ENCODE results near the gene CDK5RAP1.

Gene CDK5RAP1

DNA sequence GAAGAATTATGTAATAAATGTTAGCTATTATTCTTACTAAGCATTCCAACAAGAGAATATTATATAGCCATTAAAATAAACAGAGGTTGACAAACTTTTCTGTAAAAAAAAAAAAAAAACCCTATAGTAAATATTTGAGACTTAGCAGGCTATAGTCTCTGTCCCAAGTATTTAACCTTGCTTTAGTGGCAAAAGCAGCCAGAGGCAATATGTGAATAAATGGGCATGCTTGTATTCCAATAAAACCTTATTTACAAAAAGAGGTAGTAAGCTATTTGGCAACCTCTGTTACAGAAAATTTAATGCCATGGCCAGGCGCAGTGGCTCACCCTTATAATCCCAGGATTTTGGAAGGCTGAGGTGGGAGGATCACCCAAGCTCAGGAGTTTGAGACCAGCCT is 14.6 kb downstream of the CDK5RAP1 start:
- DNase-seq (ENCODE audit: low read depth in 2 of 2) = no peak

DNA sequence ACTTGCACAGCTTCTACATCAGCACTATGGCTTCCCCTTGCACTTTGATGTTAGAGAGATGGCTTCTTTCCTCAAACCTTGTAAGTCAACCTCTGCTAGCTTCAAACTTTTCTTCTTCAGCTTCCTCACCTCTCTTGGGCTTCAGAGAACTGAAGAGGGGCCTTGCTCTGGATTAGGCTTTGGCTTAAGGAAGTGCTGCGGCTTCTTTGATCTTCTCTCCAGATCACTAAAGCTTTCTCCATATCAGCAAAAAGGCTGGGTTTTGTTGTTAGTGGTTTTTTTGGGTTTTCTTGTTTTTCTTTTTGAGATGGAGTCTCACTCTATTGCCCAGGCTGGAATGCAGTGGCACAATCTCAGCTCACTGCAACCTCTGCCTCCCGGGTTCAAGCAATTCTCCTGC is 24.0 kb downstream of the CDK5RAP1 start:
- DNase-seq (ENCODE audit: low read depth in 2 of 2) = no peak

GRCh38 chr20:33373735-33374605 is 27.3 kb downstream of the CDK5RAP1 start:
- no peak for DNase-seq (ENCODE audit: low read depth in 2 of 2)

DNA sequence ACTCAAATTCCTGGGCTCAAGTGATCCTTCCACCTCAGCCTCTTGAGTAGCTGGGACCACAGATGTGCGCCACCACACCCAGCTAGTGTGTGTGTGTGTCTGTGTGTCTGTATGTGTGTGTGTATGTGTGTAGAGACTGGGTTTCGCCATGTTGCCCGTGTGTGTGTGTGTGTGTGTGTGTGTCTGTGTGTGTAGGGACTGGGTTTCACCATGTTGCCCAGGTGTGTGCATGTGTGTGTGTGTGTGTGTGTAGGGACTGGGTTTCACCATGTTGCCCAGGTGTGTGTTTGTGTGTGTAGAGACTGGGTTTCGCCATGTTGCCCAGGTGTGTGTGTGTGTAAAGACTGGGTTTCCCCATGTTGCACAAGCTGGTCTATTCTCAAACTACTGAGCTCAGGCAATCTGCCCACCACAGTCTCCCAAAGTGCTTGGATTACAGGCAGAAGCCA is 28.3 kb downstream of the CDK5RAP1 start:
- DNase-seq (ENCODE audit: low read depth in 2 of 2) = no peak

DNA sequence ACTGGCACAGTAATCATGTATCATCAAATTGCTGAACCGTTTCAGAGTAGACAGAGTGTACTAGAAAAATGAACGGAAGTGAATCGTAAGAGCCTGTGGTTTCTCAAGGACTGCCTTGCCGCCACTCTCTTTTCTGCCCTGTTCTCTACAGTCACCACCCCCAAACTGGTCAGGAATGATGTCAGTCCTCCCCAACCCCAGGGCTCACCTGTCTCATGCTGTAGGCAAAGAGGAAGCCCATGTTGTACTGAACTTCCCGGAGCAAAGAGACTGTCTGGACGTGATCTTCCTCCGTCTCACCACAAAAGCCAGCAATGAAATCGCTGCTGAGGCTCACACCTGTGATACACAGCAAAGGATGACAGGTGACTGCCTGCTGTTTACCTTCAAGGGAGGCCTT is 31.0 kb downstream of the CDK5RAP1 start:
- peak; percentile 1 to 6 for DNase-seq (ENCODE audit: low read depth in 2 of 2)

- DNase-seq (ENCODE audit: low read depth in 2 of 2) = no peak
Measured at GRCh38 chr20:33362898-33363297, 38.4 kb downstream of the CDK5RAP1 start.

DNA sequence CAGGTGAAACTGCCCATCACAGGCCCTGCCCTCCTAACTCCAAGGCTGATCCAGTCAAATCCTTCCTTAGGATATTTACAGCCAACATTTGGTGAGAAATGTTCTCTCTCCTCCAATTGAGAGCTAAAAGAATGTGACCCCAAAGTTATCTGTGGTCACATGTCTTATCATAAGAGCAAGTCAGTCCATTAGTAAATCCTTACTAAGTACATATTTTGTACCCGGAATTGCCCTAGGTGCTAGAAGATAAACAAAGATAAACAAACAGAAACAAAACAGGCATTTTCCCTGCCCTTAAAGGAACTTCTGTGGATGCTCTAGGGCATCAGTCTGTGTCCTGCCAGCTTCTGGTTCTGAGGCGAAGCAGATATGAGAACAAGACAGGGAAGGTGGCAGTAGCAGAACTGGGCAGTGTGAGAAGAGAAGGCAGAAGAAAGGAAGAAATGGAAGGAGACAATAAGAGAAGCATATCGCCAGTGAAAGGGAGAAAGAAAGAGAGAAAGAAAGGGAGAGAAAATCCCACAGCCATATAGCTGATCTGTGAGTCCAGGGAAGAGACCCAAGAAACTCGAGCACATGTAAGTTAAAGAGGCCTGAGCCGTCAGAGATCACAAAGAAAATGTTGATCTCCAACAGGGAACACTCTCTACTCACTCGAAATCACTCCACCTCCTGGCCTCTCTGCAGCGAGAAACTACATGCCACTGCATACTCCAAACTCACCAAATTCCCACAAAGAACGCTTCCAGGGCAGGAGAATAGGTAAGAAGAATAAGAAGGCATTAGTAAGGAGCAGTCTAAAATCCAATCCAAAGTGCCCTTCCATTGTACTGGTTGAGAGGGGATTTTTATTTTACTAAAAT is 41.7 kb downstream of the CDK5RAP1 start:
- DNase-seq (ENCODE audit: low read depth in 2 of 2) = no peak

GRCh38 chr20:33353013-33353402 is 48.3 kb downstream of the CDK5RAP1 start:
- DNase-seq (ENCODE audit: low read depth in 2 of 2) = no peak

DNA sequence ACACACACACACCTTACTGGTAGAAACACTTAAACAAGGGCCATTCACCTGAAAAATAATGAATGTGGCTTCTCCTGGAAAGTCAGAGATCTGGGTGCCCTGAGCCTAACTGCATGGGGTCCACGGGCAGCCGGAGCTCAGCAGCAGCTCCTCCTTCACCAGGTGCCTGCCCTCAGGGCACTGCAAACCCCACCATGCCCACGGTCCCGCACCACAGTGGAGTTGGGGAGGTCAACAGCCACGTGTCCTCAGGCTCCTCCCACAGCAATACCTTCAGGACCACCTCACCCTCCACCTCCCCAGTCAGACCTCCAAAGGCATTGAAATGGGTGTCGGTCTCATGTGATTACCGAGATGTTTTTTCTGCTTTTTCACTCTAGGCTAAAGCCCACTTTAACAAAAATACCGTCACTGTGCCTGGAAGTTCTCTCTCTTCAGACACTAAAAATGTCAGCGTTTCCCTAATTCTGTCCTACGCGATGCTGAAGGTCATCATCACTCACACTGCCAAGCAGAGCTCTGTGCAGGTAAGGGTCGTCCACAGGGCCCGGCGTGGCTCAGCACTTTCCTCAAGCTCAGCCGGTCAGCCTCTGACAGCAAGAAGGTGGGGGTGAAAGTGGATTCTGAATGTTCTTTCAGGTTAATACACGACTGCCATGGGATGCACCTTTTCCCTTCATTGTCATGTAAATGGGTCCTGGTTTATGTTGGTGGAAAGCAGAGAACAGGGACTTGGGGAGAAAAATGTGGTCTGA is 48.9 kb downstream of the CDK5RAP1 start:
- DNase-seq (ENCODE audit: low read depth in 2 of 2) = no peak

- no peak for DNase-seq (ENCODE audit: low read depth in 2 of 2)
Measured at GRCh38 chr20:33351696-33352095, 49.6 kb downstream of the CDK5RAP1 start.

GRCh38 chr20:33349493-33349892 is 51.8 kb downstream of the CDK5RAP1 start:
- DNase-seq (ENCODE audit: low read depth in 2 of 2) = no peak

DNA sequence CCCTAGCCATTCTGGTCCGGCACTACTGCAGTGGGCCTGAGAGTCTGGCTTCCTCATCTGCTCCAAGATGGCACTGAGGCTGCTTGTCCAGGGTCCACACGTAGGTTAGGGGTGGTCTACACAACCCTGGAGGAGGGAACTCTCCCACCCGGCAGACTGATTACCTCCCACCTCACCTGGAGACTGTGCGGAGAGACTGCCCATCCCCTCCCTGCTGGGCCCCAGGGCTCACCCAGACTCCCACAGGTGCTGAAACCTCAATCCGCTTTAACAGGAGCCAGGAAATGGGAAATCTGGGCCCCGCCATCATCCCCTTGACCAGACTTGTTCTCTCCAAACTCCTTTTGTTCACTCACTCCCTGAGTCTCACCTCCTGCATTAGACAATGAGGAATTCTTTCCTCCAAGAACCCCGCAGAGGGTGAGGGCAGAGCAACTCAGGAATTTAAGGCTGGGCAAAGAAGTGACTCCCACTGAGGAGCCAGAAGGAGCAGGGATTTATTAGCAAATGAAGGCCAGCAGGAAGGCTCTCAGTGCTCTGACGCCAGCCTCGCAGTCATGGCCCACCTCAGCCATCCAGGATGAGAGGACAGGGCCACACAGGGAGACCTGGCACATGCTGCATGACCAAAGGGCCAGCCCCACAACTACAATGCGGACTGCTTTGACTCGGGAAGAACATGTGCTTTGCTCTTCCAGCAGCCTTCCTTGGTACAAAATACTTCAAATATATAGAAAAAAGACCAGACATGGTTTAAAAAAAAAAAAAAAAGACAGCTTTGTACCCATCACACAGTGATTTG is 53.0 kb downstream of the CDK5RAP1 start:
- no peak for DNase-seq (ENCODE audit: low read depth in 2 of 2)

DNA sequence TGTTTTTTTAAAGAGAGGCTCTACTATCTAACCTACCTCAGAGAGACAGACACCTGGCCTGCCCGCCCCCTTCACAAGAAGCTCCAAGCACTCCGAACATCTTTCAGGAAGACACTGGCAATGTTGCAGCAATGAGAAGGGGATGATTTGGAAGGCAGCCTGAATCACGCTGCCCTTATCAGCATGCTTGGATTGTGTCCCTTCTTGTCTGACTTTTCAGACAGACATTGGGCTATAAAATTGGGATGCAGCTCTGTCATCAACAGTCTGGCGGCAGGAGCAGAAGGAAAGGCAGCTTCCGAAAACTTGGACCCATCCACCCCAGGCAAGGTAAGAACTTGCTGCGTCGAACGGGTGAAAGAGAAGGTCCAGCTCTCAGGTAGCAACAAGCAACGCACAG is 56.0 kb downstream of the CDK5RAP1 start:
- DNase-seq (ENCODE audit: low read depth in 2 of 2) = no peak

- no peak for DNase-seq (ENCODE audit: low read depth in 2 of 2)
Measured at GRCh38 chr20:33343521-33343920, 57.8 kb downstream of the CDK5RAP1 start.

GRCh38 chr20:33339515-33340058 is 61.7 kb downstream of the CDK5RAP1 start:
- DNase-seq (ENCODE audit: low read depth in 2 of 2) = no peak

DNA sequence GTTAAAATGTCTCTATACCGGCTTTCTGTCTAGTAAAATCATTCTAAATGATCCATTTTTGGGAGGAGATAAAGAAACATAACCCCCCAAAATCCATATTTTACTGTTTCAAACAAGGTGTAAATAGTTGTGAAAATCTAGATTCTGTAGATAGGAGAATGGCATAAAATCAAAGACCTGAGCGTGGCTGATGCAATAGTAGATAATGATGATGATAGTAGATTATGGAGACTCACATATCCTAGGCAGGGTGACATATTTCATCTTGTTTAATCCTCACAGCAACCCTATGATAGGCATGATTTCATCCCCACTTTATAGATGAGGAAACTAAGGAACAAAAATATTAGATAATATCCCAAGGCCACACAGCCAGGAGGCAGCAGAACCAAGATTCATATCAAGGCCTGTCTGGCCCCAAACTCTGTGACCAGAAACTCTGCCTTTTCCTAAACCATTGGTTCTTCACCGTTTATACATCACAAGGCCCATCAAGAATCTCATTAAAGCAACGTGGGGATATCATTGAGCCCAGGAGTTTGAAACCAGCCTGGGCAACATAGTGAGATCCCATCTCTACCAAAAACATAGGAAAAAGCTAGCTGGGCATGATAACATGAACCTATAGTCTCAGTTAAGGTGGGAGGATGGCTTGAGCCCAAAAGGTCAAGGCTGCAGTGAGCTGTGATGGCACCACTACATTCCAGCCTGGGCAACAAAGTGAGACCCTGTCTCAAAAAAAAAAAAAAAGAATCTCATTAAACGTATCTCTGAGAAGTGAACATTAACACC is 62.7 kb downstream of the CDK5RAP1 start:
- DNase-seq (ENCODE audit: low read depth in 2 of 2) = no peak

DNA sequence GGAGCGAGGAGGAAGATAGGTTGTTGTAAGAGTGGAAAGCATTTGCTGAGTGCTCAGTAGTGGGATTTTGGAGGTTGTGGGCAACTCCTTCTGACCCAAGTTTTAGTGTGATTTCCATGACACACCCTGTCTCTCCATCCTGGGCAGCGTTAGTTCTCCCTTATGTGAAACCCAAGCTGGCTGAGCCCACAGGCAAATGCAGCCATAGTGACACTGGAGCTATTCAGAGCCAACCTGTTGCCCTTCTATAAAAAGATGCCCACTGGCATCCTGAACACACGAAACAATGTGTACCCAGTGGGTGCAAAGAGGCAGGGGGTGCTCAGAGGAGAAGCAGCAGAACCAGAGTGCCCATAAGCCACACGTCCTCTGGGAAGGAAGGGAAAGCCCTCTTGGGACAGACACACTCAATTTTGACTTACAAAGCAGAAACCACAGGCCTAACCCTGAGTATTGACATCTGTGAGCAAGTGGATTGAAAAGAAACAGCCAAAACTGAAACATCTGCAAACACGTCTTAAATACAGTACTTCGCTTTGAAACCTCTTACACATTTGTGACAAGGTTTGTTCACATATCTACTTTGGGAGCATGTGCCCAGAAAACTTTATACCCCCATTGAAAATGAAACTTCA is 63.7 kb downstream of the CDK5RAP1 start:
- no peak for DNase-seq (ENCODE audit: low read depth in 2 of 2)

DNA sequence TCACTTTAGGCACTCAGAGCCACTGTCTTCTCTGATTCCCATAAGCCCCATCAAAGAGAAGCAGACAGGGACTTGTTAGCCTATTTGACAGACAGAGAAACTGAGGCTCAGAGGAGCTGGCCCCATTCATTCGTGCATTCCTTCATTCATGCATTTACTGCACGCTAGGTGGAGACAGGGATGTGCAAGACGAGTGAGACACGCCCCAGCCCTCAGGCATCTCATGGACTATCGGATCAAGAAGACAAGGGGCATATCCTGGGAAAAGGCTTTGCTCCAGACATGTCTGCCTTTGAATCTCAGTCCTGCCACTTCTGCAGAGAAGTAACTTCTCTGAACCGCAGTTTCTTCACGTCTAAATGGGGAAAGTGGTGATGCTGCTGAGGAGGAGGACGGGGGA is 64.2 kb downstream of the CDK5RAP1 start:
- DNase-seq (ENCODE audit: low read depth in 2 of 2) = no peak

DNA sequence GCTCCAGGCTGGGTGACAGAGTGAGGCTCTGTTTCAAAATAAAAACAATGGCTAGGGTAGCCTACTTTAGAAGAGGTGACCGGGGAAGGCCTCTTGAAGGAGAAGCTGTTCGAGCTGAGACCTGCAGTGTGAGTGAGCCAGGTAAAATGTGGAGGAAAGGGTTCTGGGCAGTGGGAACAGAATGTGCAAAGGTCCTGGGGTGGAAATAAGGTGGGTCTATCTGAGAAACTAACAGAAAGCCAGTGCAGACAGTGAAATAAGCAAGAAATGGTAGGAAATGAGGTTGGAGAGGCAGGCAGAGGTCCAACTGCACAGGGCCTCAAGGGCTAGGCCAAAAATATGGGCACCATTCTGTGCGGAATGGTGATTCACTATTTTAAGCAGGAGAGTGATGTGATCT is 64.9 kb downstream of the CDK5RAP1 start:
- DNase-seq (ENCODE audit: low read depth in 2 of 2) = no peak

DNA sequence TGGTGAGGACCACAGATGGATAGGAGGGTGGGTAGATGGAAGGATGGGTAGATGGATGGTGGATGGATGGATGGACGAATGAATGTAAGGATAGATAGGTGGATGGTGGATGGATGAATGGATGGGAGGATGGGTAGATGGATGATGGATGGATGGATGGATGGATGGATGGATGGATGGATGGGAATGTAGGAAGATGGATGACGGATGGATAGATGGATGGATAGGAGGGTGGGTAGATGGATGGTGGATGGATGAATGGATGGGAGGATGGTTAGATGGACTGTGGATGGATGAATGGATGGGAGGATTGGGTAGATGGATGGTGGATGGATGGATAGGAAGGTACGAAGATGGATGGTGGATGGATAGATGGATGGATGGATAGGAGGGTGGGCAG is 67.2 kb downstream of the CDK5RAP1 start:
- DNase-seq (ENCODE audit: low read depth in 2 of 2) = no peak

Data from stimulated activated CD8-positive, alpha-beta memory T cell treated with anti-CD3 and anti-CD28 coated beads, Interleukin-2, amount 100 ng/mL, for 48 hours (primary cell).